ENCODE results near the gene FRG1.
"Not testable (repeated sequence)": the region's sequence is repeated elsewhere in the genome, so short reads cannot be mapped to it uniquely, and the experiment has no call there.

Gene FRG1

GRCh38 chr4:189940178-189941004 lies at the start of gene FRG1:
Gene FRG1 (plus strand): TSS chr4:189940872. CDS start chr4:189941010, 138 bp downstream.
- DNase-seq (ENCODE audit: low read depth), result peak; percentile 91

GRCh38 chr4:189897667-189898066 lies 43.0 kb upstream of the FRG1 start:
- DNase-seq (ENCODE audit: low read depth), result no peak

GRCh38 chr4:189899481-189900015 lies 41.1 kb upstream of the FRG1 start:
- DNase-seq (ENCODE audit: low read depth), result not testable (repeated sequence)

GRCh38 chr4:189904420-189905027 lies 36.1 kb upstream of the FRG1 start:
- DNase-seq (ENCODE audit: low read depth), result not testable (repeated sequence)

GRCh38 chr4:189912170-189912569 lies 28.5 kb upstream of the FRG1 start:
- no peak for DNase-seq (ENCODE audit: low read depth)

- no peak for DNase-seq (ENCODE audit: low read depth)
Measured at GRCh38 chr4:189917161-189917891, 23.3 kb upstream of the FRG1 start.

GRCh38 chr4:189921058-189921457 lies 19.6 kb upstream of the FRG1 start:
- DNase-seq (ENCODE audit: low read depth), result no peak

GRCh38 chr4:189926742-189927141 lies 13.9 kb upstream of the FRG1 start:
- not testable (repeated sequence) for DNase-seq (ENCODE audit: low read depth)

GRCh38 chr4:189941005-189941450 lies 356 bp downstream of the FRG1 start:
- no peak for DNase-seq (ENCODE audit: low read depth)

GRCh38 chr4:189942412-189942811 lies 1.7 kb downstream of the FRG1 start:
- not testable (repeated sequence) for DNase-seq (ENCODE audit: low read depth)

GRCh38 chr4:189944077-189944476 lies 3.4 kb downstream of the FRG1 start:
- not testable (repeated sequence) for DNase-seq (ENCODE audit: low read depth)

- not testable (repeated sequence) for DNase-seq (ENCODE audit: low read depth)
Measured at GRCh38 chr4:189946906-189947305, 6.2 kb downstream of the FRG1 start.

- DNase-seq (ENCODE audit: low read depth), result not testable (repeated sequence)
Measured at GRCh38 chr4:189948486-189948885, 7.8 kb downstream of the FRG1 start.

GRCh38 chr4:189969291-189969690 lies 28.6 kb downstream of the FRG1 start:
- not testable (repeated sequence) for DNase-seq (ENCODE audit: low read depth)

- no peak for DNase-seq (ENCODE audit: low read depth)
Measured at GRCh38 chr4:189973646-189974045, 33.0 kb downstream of the FRG1 start.

- DNase-seq (ENCODE audit: low read depth), result no peak
Measured at GRCh38 chr4:189974056-189974455, 33.4 kb downstream of the FRG1 start.

GRCh38 chr4:189979196-189980047 lies 38.8 kb downstream of the FRG1 start:
- no peak for DNase-seq (ENCODE audit: low read depth)

GRCh38 chr4:189980292-189980691 lies 39.6 kb downstream of the FRG1 start:
- DNase-seq (ENCODE audit: low read depth), result not testable (repeated sequence)

- no peak for DNase-seq (ENCODE audit: low read depth)
Measured at GRCh38 chr4:189981970-189982369, 41.3 kb downstream of the FRG1 start.

GRCh38 chr4:189983916-189984526 lies 43.3 kb downstream of the FRG1 start:
- not testable (repeated sequence) for DNase-seq (ENCODE audit: low read depth)

- not testable (repeated sequence) for DNase-seq (ENCODE audit: low read depth)
Measured at GRCh38 chr4:189984661-189985060, 44.0 kb downstream of the FRG1 start.
